Fibroblast of peridontal ligament (primary cell): Measurements from ENCODE around the gene ZNF426.

Source experiments
- DNase-seq: peaks from one replicate; pipeline ENCODE4 v3.0.0-alpha.2; 2010; ENCODE audit errors: extremely low read depth

The ZNF426 gene

GRCh38 chr19:9498183-9498902 lies 40.1 kb downstream of the ZNF426 start, which contains the start of gene ZNF560:
ZNF560 (minus strand) TSS chr19:9498616; CDS start chr19:9475313, 23,303 bp downstream.
- DNase-seq = peak; percentile 32

- no peak for DNase-seq
Measured at GRCh38 chr19:9494096-9494495, 44.3 kb downstream of the ZNF426 start.

- no peak for DNase-seq
Measured at GRCh38 chr19:9487016-9487415, 51.4 kb downstream of the ZNF426 start.

GRCh38 chr19:9485140-9485539 lies 53.3 kb downstream of the ZNF426 start:
- DNase-seq = no peak

GRCh38 chr19:9474975-9475374 lies 63.5 kb downstream of the ZNF426 start:
- DNase-seq = no peak
